ENCODE measurements around the gene SCAMP2. TPM values are rescaled to one million over a fixed set of nuclear protein-coding genes. Genes with fewer than 3 reads are reported as not detected.

Gene SCAMP2
- total RNA-seq, result 20.1 and 26.1 TPM in 2 replicates

GRCh38 chr15:74873036-74873755, at the start of gene SCAMP2:
TSS of gene SCAMP2 (minus strand) at chr15:74873365. CDS start at chr15:74873255, 110 bp downstream.

GRCh38 chr15:74906450-74907162, 33.4 kb upstream of the SCAMP2 start, which contains the start of gene FAM219B:
TSS of gene FAM219B (minus strand) at chr15:74906851. CDS start at chr15:74906800, 51 bp downstream.

GRCh38 chr15:74889883-74890664, 16.9 kb upstream of the SCAMP2 start, which contains the start of gene MPI:
TSS of gene MPI (plus strand) at chr15:74890042. CDS start at chr15:74890074, 32 bp downstream.

GRCh38 chr15:74842581-74843444, 30.4 kb downstream of the SCAMP2 start, which contains the start of gene ULK3:
TSS of gene ULK3 (minus strand) at chr15:74843156. CDS start at chr15:74843105, 51 bp downstream.

GRCh38 chr15:74826364-74826819, 46.8 kb downstream of the SCAMP2 start, which contains the start of gene CPLX3:
TSS of gene CPLX3 (plus strand) at chr15:74826627. CDS start at chr15:74826704, 77 bp downstream.

GRCh38 chr15:74812533-74812932, 60.6 kb downstream of the SCAMP2 start, which contains the start of gene LMAN1L:
TSS of gene LMAN1L (plus strand) at chr15:74812835. CDS start at chr15:74812855, 20 bp downstream.

Other genes starting within 250 kb of the SCAMP2 start
- 12.8 and 15.5 TPM in 2 replicates for gene EDC3, start 177.3 kb downstream of the SCAMP2 start, total RNA-seq
- 1.3 TPM in 1 of 2 replicates, not detected in the other for gene CYP1A1, start 147.8 kb downstream of the SCAMP2 start, total RNA-seq
- not detected in 2 replicates for gene CYP1A2, start 124.5 kb downstream of the SCAMP2 start, total RNA-seq
- 24.4 and 30.9 TPM in 2 replicates for gene CSK, start 91.3 kb downstream of the SCAMP2 start, total RNA-seq
- 0.15 TPM in 1 of 2 replicates, not detected in the other for gene LMAN1L, start 60.5 kb downstream of the SCAMP2 start, total RNA-seq
- not detected in 2 replicates for gene CPLX3, start 46.7 kb downstream of the SCAMP2 start, total RNA-seq
- 13.7 and 19.2 TPM in 2 replicates for gene ULK3, start 30.2 kb downstream of the SCAMP2 start, total RNA-seq
- gene MPI, start 16.7 kb upstream of the SCAMP2 start, total RNA-seq, result 55.3 and 97.9 TPM in 2 replicates
- 43.1 and 59.2 TPM in 2 replicates for gene FAM219B, start 33.5 kb upstream of the SCAMP2 start, total RNA-seq
- gene COX5A, start 64.7 kb upstream of the SCAMP2 start, total RNA-seq, result 28.6 and 59.9 TPM in 2 replicates
- 2.0 and 6.3 TPM in 2 replicates for gene RPP25, start 83.4 kb upstream of the SCAMP2 start, total RNA-seq
- gene SCAMP5, start 122.2 kb upstream of the SCAMP2 start, total RNA-seq, result 0.15 and 2.2 TPM in 2 replicates
- 9.2 and 10.3 TPM in 2 replicates for gene PPCDC, start 150.2 kb upstream of the SCAMP2 start, total RNA-seq

All from smooth muscle cell of trachea (primary cell).